ENCODE measurements around the gene PRODH. TPM values are rescaled to one million over a fixed set of nuclear protein-coding genes. Genes with fewer than 3 reads are reported as not detected.

Gene PRODH
- total RNA-seq: 12.9 TPM

GRCh38 chr22:18935889-18936529 lies at the start of gene PRODH:
Gene PRODH, minus strand, starts transcription at chr22:18936293. Its CDS starts 6 bp downstream, at chr22:18936287.

GRCh38 chr22:18905540-18906409 lies 30.3 kb downstream of the PRODH start, which contains the start of gene DGCR6:
Gene DGCR6, plus strand, starts transcription at chr22:18906320. Its CDS starts 55 bp downstream, at chr22:18906375.

Other genes with a start within 250 kb of the PRODH start
- gene DGCR6, start 30.0 kb downstream of the PRODH start, total RNA-seq: 6.4 TPM
- gene DGCR2, start 186.1 kb upstream of the PRODH start, total RNA-seq: 82.6 TPM
- gene TSSK2, start 195.0 kb upstream of the PRODH start, total RNA-seq: not detected
- gene ESS2, start 208.4 kb upstream of the PRODH start, total RNA-seq: 11.9 TPM
- not detected for gene GSC2, start 214.0 kb upstream of the PRODH start, total RNA-seq
- 57.7 TPM for gene SLC25A1, start 242.4 kb upstream of the PRODH start, total RNA-seq